COLO668 (cell line): ENCODE data around the gene NR0B2.

Experiments used
- DNase-seq: peaks from one replicate; lab custom pipeline; 2025; ENCODE audit not compliant: unreplicated experiment; lab: John Stamatoyannopoulos, UW

Gene NR0B2

GRCh38 chr1:26938004-26938658 lies 24.4 kb upstream of the NR0B2 start:
- DNase-seq: no peak

- no peak for DNase-seq
These were observed 23.0 kb upstream of the NR0B2 start for GRCh38 chr1:26936823-26937222.

GRCh38 chr1:26932531-26932930 lies 18.8 kb upstream of the NR0B2 start:
- DNase-seq: no peak

GRCh38 chr1:26923711-26924110 lies 9.9 kb upstream of the NR0B2 start:
- DNase-seq: no peak

GRCh38 chr1:26922901-26923300 lies 9.1 kb upstream of the NR0B2 start:
- no peak for DNase-seq

GRCh38 chr1:26922431-26922729 lies 8.6 kb upstream of the NR0B2 start:
- no peak for DNase-seq

GRCh38 chr1:26921540-26922430 lies 8.0 kb upstream of the NR0B2 start, which contains the start of gene NUDC:
TSS of gene NUDC (plus strand) at chr1:26921743. CDS start at chr1:26921849, 106 bp downstream.
- DNase-seq: peak; percentile 100

GRCh38 chr1:26921126-26921539 lies 7.4 kb upstream of the NR0B2 start:
- no peak for DNase-seq

- no peak for DNase-seq
These were observed 1.5 kb upstream of the NR0B2 start for GRCh38 chr1:26915204-26915842.

GRCh38 chr1:26913389-26913753 lies 404 bp downstream of the NR0B2 start:
- DNase-seq: no peak

- no peak for DNase-seq
These were observed 1.7 kb downstream of the NR0B2 start for GRCh38 chr1:26912147-26912490.

GRCh38 chr1:26911399-26912146 lies 2.2 kb downstream of the NR0B2 start:
- no peak for DNase-seq

GRCh38 chr1:26910343-26911160 lies 3.2 kb downstream of the NR0B2 start:
- no peak for DNase-seq

GRCh38 chr1:26909951-26910342 lies 3.8 kb downstream of the NR0B2 start:
- no peak for DNase-seq

GRCh38 chr1:26907071-26907917 lies 6.5 kb downstream of the NR0B2 start:
- peak; percentile 57 for DNase-seq

- DNase-seq: no peak
These were observed 12.8 kb downstream of the NR0B2 start for GRCh38 chr1:26900815-26901511.

GRCh38 chr1:26900001-26900814 lies 13.6 kb downstream of the NR0B2 start, which contains the start of gene GPATCH3:
TSS of gene GPATCH3 (minus strand) at chr1:26900467. CDS start at chr1:26900442, 25 bp downstream.
- DNase-seq: peak; percentile 99

GRCh38 chr1:26897351-26897750 lies 16.4 kb downstream of the NR0B2 start:
- DNase-seq: no peak
